ENCODE measurements around the gene SPTBN4. TPM values are rescaled to one million over a fixed set of nuclear protein-coding genes. Genes with fewer than 3 reads are reported as not detected.
"Not testable (repeated sequence)": the region's sequence is repeated elsewhere in the genome, so short reads cannot be mapped to it uniquely, and the experiment has no call there.

The SPTBN4 gene
- total RNA-seq, 4 donors from 2014 or later: 0.18 to 6.6 (median 2.0) TPM

DNA sequence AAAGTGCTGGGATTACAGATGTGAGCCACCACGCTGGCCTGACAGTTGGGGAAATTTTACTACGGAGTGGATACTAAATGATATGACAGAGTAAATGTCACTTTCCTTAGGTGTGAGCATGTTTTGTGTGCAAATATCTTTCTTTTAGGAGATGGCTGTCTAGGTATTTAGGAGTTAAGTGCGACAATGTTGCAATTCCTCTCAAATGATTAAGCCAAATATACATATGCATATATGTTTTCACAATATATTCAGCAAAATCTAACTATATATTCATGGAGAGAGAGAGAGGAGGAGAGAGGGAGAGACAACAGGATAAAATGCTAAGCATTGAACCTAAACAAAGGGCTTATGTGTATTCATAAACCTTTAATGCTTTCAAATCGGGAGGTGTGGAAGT, 17.3 kb upstream of the SPTBN4 start:
- peaks cover 0 to 20% (median 0%) of the 10 kb centered on the region in 3 donors for H3K36me3 ChIP-seq

DNA sequence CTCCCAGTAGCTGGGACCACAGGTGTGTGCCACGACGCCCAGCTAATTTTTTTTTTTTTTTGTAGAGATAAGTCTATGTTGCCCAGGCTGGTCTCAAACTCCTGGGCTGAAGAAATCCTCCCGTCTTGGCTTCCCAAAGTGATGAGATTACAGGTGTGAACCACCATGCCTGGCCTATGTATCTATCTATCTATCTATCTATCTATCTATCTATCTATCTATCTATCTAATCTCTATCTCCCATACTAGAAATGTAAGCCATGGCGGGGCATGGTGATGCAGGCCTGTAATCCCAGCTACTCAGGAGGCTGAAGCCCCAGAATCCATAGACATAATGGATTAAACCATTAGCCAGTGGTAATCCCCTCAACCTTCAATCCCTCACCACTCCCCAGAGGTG, 16.1 kb upstream of the SPTBN4 start:
- Histone ChIP-seq H3K27me3 (no peaks in the 10 kb centered on the region), H3K4me1 (no peaks in the 10 kb centered on the region), H3K4me3 (no peak overlapping the region), H3K9me3 (no peaks in the 10 kb centered on the region), H3K27ac (no peak overlapping the region), H3K36me3 (peaks cover 0 to 28% (median 0%) of the 10 kb centered on the region in 3 donors)
- TF ChIP-seq, protein P1, sequence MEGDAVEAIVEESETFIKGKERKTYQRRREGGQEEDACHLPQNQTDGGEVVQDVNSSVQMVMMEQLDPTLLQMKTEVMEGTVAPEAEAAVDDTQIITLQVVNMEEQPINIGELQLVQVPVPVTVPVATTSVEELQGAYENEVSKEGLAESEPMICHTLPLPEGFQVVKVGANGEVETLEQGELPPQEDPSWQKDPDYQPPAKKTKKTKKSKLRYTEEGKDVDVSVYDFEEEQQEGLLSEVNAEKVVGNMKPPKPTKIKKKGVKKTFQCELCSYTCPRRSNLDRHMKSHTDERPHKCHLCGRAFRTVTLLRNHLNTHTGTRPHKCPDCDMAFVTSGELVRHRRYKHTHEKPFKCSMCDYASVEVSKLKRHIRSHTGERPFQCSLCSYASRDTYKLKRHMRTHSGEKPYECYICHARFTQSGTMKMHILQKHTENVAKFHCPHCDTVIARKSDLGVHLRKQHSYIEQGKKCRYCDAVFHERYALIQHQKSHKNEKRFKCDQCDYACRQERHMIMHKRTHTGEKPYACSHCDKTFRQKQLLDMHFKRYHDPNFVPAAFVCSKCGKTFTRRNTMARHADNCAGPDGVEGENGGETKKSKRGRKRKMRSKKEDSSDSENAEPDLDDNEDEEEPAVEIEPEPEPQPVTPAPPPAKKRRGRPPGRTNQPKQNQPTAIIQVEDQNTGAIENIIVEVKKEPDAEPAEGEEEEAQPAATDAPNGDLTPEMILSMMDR (IDR thresholded peaks at IDR 0.05): no peak
- no peak for TF ChIP-seq POLR2A (IDR thresholded peaks at IDR 0.05)
- no peak for DNase-seq

More for the DNA sequence above, 17.3 kb upstream of the SPTBN4 start:
- no peaks in the 10 kb centered on the region for H3K4me1 ChIP-seq
- H3K4me3 ChIP-seq: no peak overlapping the region
- no peak overlapping the region for H3K27ac ChIP-seq
- no peaks in the 10 kb centered on the region for H3K27me3 ChIP-seq
- no peaks in the 10 kb centered on the region for H3K9me3 ChIP-seq
- no peak for DNase-seq
- TF ChIP-seq POLR2A (IDR thresholded peaks at IDR 0.05): no peak
- TF ChIP-seq, protein P1 (IDR thresholded peaks at IDR 0.05): no peak

- DNase-seq: no peak
- Histone ChIP-seq H3K36me3 (peaks cover 0 to 32% (median 0%) of the 10 kb centered on the region in 3 donors), H3K4me1 (no peaks in the 10 kb centered on the region), H3K4me3 (no peak overlapping the region), H3K9me3 (no peaks in the 10 kb centered on the region), H3K27me3 (no peaks in the 10 kb centered on the region), H3K27ac (no peak overlapping the region)
- TF ChIP-seq, protein P1 (IDR thresholded peaks at IDR 0.05): no peak
These were observed 14.8 kb upstream of the SPTBN4 start for GRCh38 chr19:40452016-40452415.

DNA sequence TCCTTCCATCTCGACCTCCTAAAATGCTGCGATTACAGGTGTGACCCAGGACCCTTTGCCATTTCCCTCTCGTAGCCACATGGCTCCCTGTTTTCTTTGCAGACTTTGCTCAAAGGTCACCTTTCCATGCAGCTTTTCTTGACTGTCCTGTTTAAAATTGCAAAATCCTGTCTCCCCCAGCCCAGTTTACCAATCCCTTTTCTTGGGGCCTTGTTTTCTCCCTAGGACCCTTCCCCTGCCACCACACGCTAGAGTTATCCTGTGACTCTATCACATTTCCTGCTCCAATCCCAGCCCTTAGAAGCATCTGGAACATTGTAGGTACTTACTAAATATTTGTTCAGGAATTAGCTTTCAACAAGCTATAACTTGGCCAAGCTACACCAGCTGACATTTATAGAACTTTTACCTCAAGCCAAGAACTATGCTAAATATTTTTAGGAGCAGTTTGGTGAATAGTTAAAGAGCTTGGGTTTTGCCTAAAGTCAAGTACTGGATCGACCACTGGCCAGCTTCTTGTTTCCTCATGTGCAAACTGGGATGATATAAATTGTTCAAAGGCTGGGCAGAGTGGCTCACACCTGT, 13.6 kb upstream of the SPTBN4 start:
- H3K36me3 ChIP-seq: peaks cover 0 to 40% (median 0%) of the 10 kb centered on the region in 3 donors

DNA sequence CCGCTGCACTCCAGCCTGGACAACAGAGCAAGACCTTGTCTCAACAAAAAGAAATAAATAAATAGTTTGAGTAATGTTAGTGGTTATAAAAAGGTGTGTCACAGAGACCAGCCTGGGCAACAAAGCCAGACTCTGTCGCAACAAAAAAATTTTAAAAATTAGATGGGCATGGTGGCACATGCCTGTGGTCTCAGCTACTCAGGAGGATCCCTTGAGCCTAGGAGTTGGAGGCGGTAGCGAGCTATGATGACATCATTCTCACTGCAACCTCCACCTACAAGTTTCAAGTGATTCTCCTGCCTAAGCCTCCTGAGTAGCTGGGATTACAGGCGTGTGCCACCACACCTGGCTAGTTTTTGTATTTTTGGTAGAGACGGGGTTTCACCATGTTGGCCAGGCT, 12.9 kb upstream of the SPTBN4 start:
- not testable (repeated sequence) for H3K4me3 ChIP-seq, H3K27ac ChIP-seq, H3K9me3 ChIP-seq, DNase-seq, H3K4me1 ChIP-seq, H3K27me3 ChIP-seq
- peaks cover 0 to 36% (median 0%) of the 10 kb centered on the region in 3 donors for H3K36me3 ChIP-seq

More for the DNA sequence above, 13.6 kb upstream of the SPTBN4 start:
- no peak overlapping the region for H3K4me3 ChIP-seq
- no peaks in the 10 kb centered on the region for H3K4me1 ChIP-seq
- no peak for DNase-seq
- no peaks in the 10 kb centered on the region for H3K9me3 ChIP-seq
- TF ChIP-seq, protein P1 (IDR thresholded peaks at IDR 0.05): no peak
- no peak for TF ChIP-seq POLR2A (IDR thresholded peaks at IDR 0.05)
- H3K27me3 ChIP-seq: no peaks in the 10 kb centered on the region
- no peak overlapping the region for H3K27ac ChIP-seq

DNA sequence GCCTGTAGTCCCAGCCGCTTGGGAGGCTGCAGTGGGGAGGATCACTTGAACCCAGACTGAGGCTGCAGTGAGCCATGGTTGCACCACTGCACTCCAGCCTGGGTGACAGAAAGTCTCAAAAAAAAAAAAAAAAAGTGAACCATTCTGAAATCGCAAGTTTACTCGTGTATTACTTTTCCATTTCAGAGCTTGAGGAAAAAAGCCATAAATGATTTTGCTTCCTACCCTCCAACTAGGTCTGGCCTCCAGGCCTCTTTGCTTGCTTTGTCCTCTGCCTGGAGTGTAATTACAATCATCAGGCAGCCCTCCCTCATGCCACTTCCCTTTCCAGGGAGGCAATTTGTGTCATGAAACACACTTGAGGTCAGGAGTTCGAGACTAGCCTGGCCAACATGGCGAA, 9.8 kb upstream of the SPTBN4 start:
- Histone ChIP-seq H3K27ac (no peak overlapping the region), H3K4me1 (peaks cover 0 to 11% (median 4%) of the 10 kb centered on the region in 4 donors), H3K27me3 (no peaks in the 10 kb centered on the region), H3K36me3 (peaks cover 0 to 27% (median 0%) of the 10 kb centered on the region in 3 donors), H3K4me3 (no peak overlapping the region), H3K9me3 (no peaks in the 10 kb centered on the region)
- DNase-seq: no peak
- no peak for TF ChIP-seq POLR2A (IDR thresholded peaks at IDR 0.05)
- TF ChIP-seq, protein P1 (IDR thresholded peaks at IDR 0.05): no peak

Data from Peyer's patch (tissue), 4 donors.